H9 (cell line): ENCODE measurements around the gene ARAP2. TPM values are rescaled to one million over a fixed set of nuclear protein-coding genes. Genes with fewer than 3 reads are reported as not detected.

Source experiments
- DNase-seq: peaks from one replicate; pipeline ENCODE4 v3.0.0-alpha.2; 2017
- H2AFZ ChIP-seq: one replicate; pipeline ENCODE4 v1.6.1; 2013; ENCODE audit warnings: mild to moderate bottlenecking, low read length, control low read depth, moderate library complexity
- H2AK5ac ChIP-seq: 2 replicates; pipeline ENCODE4 v1.6.1; 2013; ENCODE audit warnings: low read length, control low read depth, mixed read lengths; ENCODE audit not compliant: insufficient read length
- H2BK120ac ChIP-seq: one replicate; pipeline ENCODE4 v1.6.1; 2013; ENCODE audit warnings: low read depth, mild to moderate bottlenecking, low read length, control low read depth, inconsistent platforms; ENCODE audit not compliant: poor library complexity, severe bottlenecking
- H2BK12ac ChIP-seq: 2 replicates; pipeline ENCODE4 v1.6.1; 2013; ENCODE audit warnings: low read length, control low read depth, mixed read lengths, low read depth; ENCODE audit not compliant: insufficient read length
- H2BK15ac ChIP-seq: 2 replicates; pipeline ENCODE4 v1.6.1; 2013; ENCODE audit warnings: low read depth, low read length, control low read depth
- H2BK20ac ChIP-seq: one replicate; pipeline ENCODE4 v1.6.1; 2013; ENCODE audit warnings: low read depth, mild to moderate bottlenecking, low read length, control low read depth, inconsistent platforms; ENCODE audit not compliant: poor library complexity, severe bottlenecking
- H2BK5ac ChIP-seq: 2 replicates; pipeline ENCODE4 v1.6.1; 2013; ENCODE audit warnings: low read length, control low read depth, mixed read lengths; ENCODE audit not compliant: insufficient read length
- H3K14ac ChIP-seq: 2 replicates; pipeline ENCODE4 v1.6.1; 2013; ENCODE audit warnings: low read length, control low read depth; ENCODE audit not compliant: insufficient read depth
- H3K18ac ChIP-seq: 2 replicates; pipeline ENCODE4 v1.6.1; 2013; ENCODE audit warnings: low read depth, mild to moderate bottlenecking, mixed read lengths, low read length, control low read depth; ENCODE audit not compliant: insufficient read length
- H3K23ac ChIP-seq: 2 replicates; pipeline ENCODE4 v1.6.1; 2013; ENCODE audit warnings: low read length, control low read depth, mixed read lengths, low read depth; ENCODE audit not compliant: insufficient read length
- H3K23me2 ChIP-seq: 2 replicates; pipeline ENCODE4 v1.6.1; 2013; ENCODE audit warnings: low read depth, mild to moderate bottlenecking, mixed read lengths, low read length, control low read depth; ENCODE audit not compliant: insufficient read length, poor library complexity, severe bottlenecking
- H3K27ac ChIP-seq: 2 replicates; pipeline ENCODE4 v1.5.1; 2013; ENCODE audit warnings: low read length, control low read depth, mixed read lengths, low read depth; ENCODE audit not compliant: insufficient read length
- H3K27me3 ChIP-seq: 2 replicates; pipeline ENCODE4 v1.6.1; 2013; ENCODE audit warnings: low read length, control low read depth, inconsistent platforms; ENCODE audit not compliant: insufficient read depth
- H3K4ac ChIP-seq: 2 replicates; pipeline ENCODE4 v1.6.1; 2013; ENCODE audit warnings: low read depth, mild to moderate bottlenecking, control low read depth, inconsistent platforms, low read length, moderate library complexity
- H3K4me1 ChIP-seq: 2 replicates; pipeline ENCODE4 v1.6.1; 2013; ENCODE audit warnings: low read length, control low read depth, inconsistent platforms; ENCODE audit not compliant: insufficient read depth
- H3K4me2 ChIP-seq: 2 replicates; pipeline ENCODE4 v1.6.1; 2013; ENCODE audit warnings: low read length, control low read depth, mixed read lengths; ENCODE audit not compliant: insufficient read length, insufficient read depth
- H3K56ac ChIP-seq: 2 replicates; pipeline ENCODE4 v1.6.1; 2013; ENCODE audit warnings: low read depth, mild to moderate bottlenecking, mixed read lengths, low read length, control low read depth; ENCODE audit not compliant: insufficient read length
- H3K79me1 ChIP-seq: 2 replicates; pipeline ENCODE4 v1.6.1; 2013; ENCODE audit warnings: low read depth, mild to moderate bottlenecking, moderate library complexity, low read length, control low read depth, inconsistent platforms; ENCODE audit not compliant: insufficient read depth, poor library complexity, severe bottlenecking
- H3K79me2 ChIP-seq: 2 replicates; pipeline ENCODE4 v1.6.1; 2013; ENCODE audit warnings: low read length, control low read depth, inconsistent platforms; ENCODE audit not compliant: insufficient read depth
- H3K9ac ChIP-seq: 2 replicates; pipeline ENCODE4 v1.6.1; 2013; ENCODE audit warnings: low read length, control low read depth, mixed read lengths; ENCODE audit not compliant: insufficient read length; ENCODE audit errors: extremely low read depth
- H3K9me3 ChIP-seq: one replicate; pipeline ENCODE4 v1.6.1; 2013; ENCODE audit warnings: low read depth, low read length, inconsistent platforms; ENCODE audit not compliant: control insufficient read depth
- H3T11ph ChIP-seq: one replicate; pipeline ENCODE4 v1.6.1; 2013; ENCODE audit warnings: mild to moderate bottlenecking, low read length, control low read depth, inconsistent platforms
- H4K20me1 ChIP-seq: one replicate; pipeline ENCODE4 v1.6.1; 2013; ENCODE audit not compliant: control insufficient read depth, insufficient read length, insufficient read depth
- H4K5ac ChIP-seq: 2 replicates; pipeline ENCODE4 v1.6.1; 2013; ENCODE audit warnings: low read depth, mild to moderate bottlenecking, mixed read lengths, low read length, control low read depth; ENCODE audit not compliant: insufficient read length
- H4K8ac ChIP-seq: replicated peaks from 2 replicates; pipeline ENCODE4 v1.6.1; 2013; ENCODE audit warnings: low read length, control low read depth, mixed read lengths, low read depth; ENCODE audit not compliant: insufficient read length
- H4K91ac ChIP-seq: 2 replicates; pipeline ENCODE4 v1.6.1; 2013; ENCODE audit warnings: low read depth, mild to moderate bottlenecking, moderate library complexity, mixed read lengths, low read length, control low read depth; ENCODE audit not compliant: insufficient read length
- H3K27ac Mint-ChIP-seq, 3 experiments: 2 replicates in 2 of 3; 3 replicates in 1 of 3; pipeline ENCODE4 v1.8.0; 2020 to 2021; ENCODE audit warnings: mixed read lengths in 3 of 3, mild to moderate bottlenecking in 1 of 3, moderate library complexity in 1 of 3
- H3K27me3 Mint-ChIP-seq: 2 replicates; pipeline ENCODE4 v1.8.0; 2021; ENCODE audit warnings: low read depth, mild to moderate bottlenecking, moderate library complexity, mixed read lengths
- H3K36me3 Mint-ChIP-seq, 3 experiments: 2 replicates in 2 of 3; 3 replicates in 1 of 3; pipeline ENCODE4 v1.8.0; 2020 to 2021; ENCODE audit warnings: low read depth in 3 of 3, mixed read lengths in 3 of 3; ENCODE audit not compliant: insufficient read depth in 1 of 3
- H3K4me1 Mint-ChIP-seq, 2 experiments: 2 replicates each; pipeline ENCODE4 v1.8.0; 2020; ENCODE audit warnings: mixed read lengths in 2 of 2
- H3K4me3 Mint-ChIP-seq, 2 experiments: 2 replicates in 1 of 2; 3 replicates in 1 of 2; pipeline ENCODE4 v1.8.0; 2020 to 2021; ENCODE audit warnings: mild to moderate bottlenecking in 2 of 2, mixed read lengths in 2 of 2, moderate library complexity in 1 of 2
- H3K9me3 Mint-ChIP-seq, 2 experiments: 2 replicates in 1 of 2; 3 replicates in 1 of 2; pipeline ENCODE4 v1.8.0; 2020; ENCODE audit warnings: mild to moderate bottlenecking in 2 of 2, mixed read lengths in 2 of 2, moderate library complexity in 1 of 2
- WGBS: extraction: QIAGEN DNeasy Blood & Tissue Kit; methylation state at CpG from one replicate; pipeline ENCODE4 v1.1.7; 2013; ENCODE audit warnings: missing lambda C conversion rate, low lambda C conversion rate, mixed read lengths; ENCODE audit not compliant: insufficient read length; ENCODE audit errors: extremely low coverage; 5-methylcytosine and 5-hydroxymethylcytosine counted together
- total RNA-seq: library from RNA; stranded (reverse); gene quantifications from 2 replicates; pipeline ENCODE4 v1.2.1, GENCODE V29; 2021
- TF ChIP-seq, protein P1 (sequence below): fragments of 200-600 bp; sonication (generic); conservative IDR thresholded peaks from 3 replicates; pipeline ENCODE4 v1.8.0; 2021; ENCODE audit warnings: antibody characterized with exemption, mild to moderate bottlenecking

Gene ARAP2
- total RNA-seq, 1 experiment from 2014 or later = 6.3 TPM

DNA sequence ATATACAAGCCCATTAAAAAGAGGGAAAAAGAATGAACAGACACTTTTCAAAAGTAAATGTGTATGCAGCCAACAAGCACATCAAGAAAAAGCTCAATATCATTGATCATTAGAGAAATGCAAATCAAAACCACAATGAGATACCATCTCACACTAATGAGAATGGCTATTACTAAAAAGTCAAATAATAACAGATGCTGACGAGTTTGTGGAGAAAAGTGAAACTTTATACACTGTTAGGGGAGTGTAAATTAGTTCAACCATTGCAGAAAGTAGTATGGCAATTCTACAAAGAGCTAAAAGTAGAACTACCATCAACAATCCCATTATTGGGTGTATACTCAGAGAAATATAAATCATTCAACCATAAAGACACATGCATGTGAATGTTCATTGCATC lies 203.0 kb downstream of the ARAP2 start:
- Histone ChIP-seq H3K23me2 (no peaks in the 10 kb centered on the region), H4K5ac (no peak overlapping the region), H2AFZ (no peak overlapping the region), H3K27ac (no peak overlapping the region), H2AK5ac (no peak overlapping the region), H4K8ac (no peak overlapping the region), H2BK20ac (no peak overlapping the region), H4K20me1 (no peaks in the 10 kb centered on the region), H3T11ph (no peak overlapping the region), H3K4ac (no peak overlapping the region), H2BK120ac (no peak overlapping the region), H3K9me3 (no peaks in the 10 kb centered on the region), H3K9ac (no peak overlapping the region), H3K56ac (no peak overlapping the region), H3K23ac (no peak overlapping the region), H3K14ac (no peak overlapping the region), H3K79me1 (no peaks in the 10 kb centered on the region), H3K4me1 (no peaks in the 10 kb centered on the region), H3K4me2 (no peak overlapping the region), H4K91ac (no peak overlapping the region), H3K79me2 (no peaks in the 10 kb centered on the region), H3K27me3 (no peaks in the 10 kb centered on the region), H2BK12ac (no peak overlapping the region), H3K18ac (no peak overlapping the region), H2BK5ac (no peak overlapping the region), H2BK15ac (no peak overlapping the region)
- WGBS = no CpG with 5 or more reads among the region's 1 CpG
- H3K27me3 Mint-ChIP-seq = no peaks in the 10 kb centered on the region; the same call in 1 of the 2 replicates
- TF ChIP-seq, protein P1, sequence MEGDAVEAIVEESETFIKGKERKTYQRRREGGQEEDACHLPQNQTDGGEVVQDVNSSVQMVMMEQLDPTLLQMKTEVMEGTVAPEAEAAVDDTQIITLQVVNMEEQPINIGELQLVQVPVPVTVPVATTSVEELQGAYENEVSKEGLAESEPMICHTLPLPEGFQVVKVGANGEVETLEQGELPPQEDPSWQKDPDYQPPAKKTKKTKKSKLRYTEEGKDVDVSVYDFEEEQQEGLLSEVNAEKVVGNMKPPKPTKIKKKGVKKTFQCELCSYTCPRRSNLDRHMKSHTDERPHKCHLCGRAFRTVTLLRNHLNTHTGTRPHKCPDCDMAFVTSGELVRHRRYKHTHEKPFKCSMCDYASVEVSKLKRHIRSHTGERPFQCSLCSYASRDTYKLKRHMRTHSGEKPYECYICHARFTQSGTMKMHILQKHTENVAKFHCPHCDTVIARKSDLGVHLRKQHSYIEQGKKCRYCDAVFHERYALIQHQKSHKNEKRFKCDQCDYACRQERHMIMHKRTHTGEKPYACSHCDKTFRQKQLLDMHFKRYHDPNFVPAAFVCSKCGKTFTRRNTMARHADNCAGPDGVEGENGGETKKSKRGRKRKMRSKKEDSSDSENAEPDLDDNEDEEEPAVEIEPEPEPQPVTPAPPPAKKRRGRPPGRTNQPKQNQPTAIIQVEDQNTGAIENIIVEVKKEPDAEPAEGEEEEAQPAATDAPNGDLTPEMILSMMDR = no peak
- no peak for DNase-seq
- no peak overlapping the region for H3K27ac Mint-ChIP-seq
- no peaks in the 10 kb centered on the region; a peak in 1 of 7 replicates for H3K36me3 Mint-ChIP-seq
- no peak overlapping the region for H3K4me3 Mint-ChIP-seq
- H3K4me1 Mint-ChIP-seq = no peaks in the 10 kb centered on the region; a peak in 1 of 4 replicates
- no peaks in the 10 kb centered on the region for H3K9me3 Mint-ChIP-seq
